ENCODE measurements around the gene TENT5C.
A peak's percentile ranks its signal among the peaks of the same experiment; 100 is the strongest.

Gene TENT5C

GRCh38 chr1:117655220-117655577, 49.4 kb downstream of the TENT5C start:
- no peak for DNase-seq (ENCODE audit: low spot score)
- no peak overlapping the region for H3K14ac ChIP-seq (ENCODE audit: low read length)
- H2BK5ac ChIP-seq (ENCODE audit: low read length) = no peak overlapping the region
- H2BK12ac ChIP-seq (ENCODE audit: low read length) = no peak overlapping the region
- H3K27ac ChIP-seq (replicated peaks; ENCODE audit: low read length) = no peak overlapping the region
- no peaks in the 10 kb centered on the region for H3K36me3 ChIP-seq (replicated peaks in 1 of 2; ENCODE audit: control insufficient read depth in 2 of 2, insufficient read depth in 2 of 2, low read length in 2 of 2)
- no peak overlapping the region for H3K9ac ChIP-seq (ENCODE audit: low read depth, low read length, poor library complexity)
- H3K79me1 ChIP-seq (ENCODE audit: low read depth, low read length) = no peaks in the 10 kb centered on the region
- H3K9me3 ChIP-seq (replicated peaks in 1 of 2; ENCODE audit: control insufficient read depth in 2 of 2, insufficient read depth in 1 of 2, low read depth in 1 of 2, low read length in 2 of 2) = no peaks in the 10 kb centered on the region
- no peak overlapping the region for H2AFZ ChIP-seq (ENCODE audit: low read length)
- peaks cover 0 to 7% (median 0%) of the 10 kb centered on the region in 3 experiments for H3K27me3 ChIP-seq (ENCODE audit: control insufficient read depth in 3 of 3, insufficient read depth in 3 of 3, low read depth in 1 of 3, low read length in 3 of 3)
- peak overlapping the region; percentile 7 for H3K18ac ChIP-seq (ENCODE audit: low read length)
- no peak overlapping the region for H3K4me3 ChIP-seq (ENCODE audit: low read length in 2 of 2)
- H3K4ac ChIP-seq (ENCODE audit: low read length) = no peak overlapping the region
- H2BK120ac ChIP-seq (ENCODE audit: low read depth, low read length) = no peak overlapping the region
- peaks cover 0 to 1% of the 10 kb centered on the region in 2 donors for H3K4me1 ChIP-seq (ENCODE audit: control insufficient read depth in 2 of 2, insufficient read depth in 1 of 2, low read depth in 1 of 2, low read length in 2 of 2)
- no CpG with 5 or more reads among the region's 12 CpGs for WGBS, 2 donors (ENCODE audit: extremely low coverage in 2 of 2, insufficient read length in 2 of 2, insufficient replicate concordance in 1 of 2)
- no peak overlapping the region for H3K23ac ChIP-seq (ENCODE audit: low read depth, low read length, poor library complexity)
- no peak overlapping the region for H4K8ac ChIP-seq (ENCODE audit: low read depth, low read length)
- H2AK5ac ChIP-seq (ENCODE audit: low read depth, low read length) = no peak overlapping the region
- H2BK15ac ChIP-seq (ENCODE audit: low read length) = no peak overlapping the region
- H4K91ac ChIP-seq (ENCODE audit: low read depth, low read length, poor library complexity) = no peak overlapping the region
- H3K4me2 ChIP-seq (ENCODE audit: insufficient read depth, low read length, poor library complexity, severe bottlenecking) = no peak overlapping the region

DNA sequence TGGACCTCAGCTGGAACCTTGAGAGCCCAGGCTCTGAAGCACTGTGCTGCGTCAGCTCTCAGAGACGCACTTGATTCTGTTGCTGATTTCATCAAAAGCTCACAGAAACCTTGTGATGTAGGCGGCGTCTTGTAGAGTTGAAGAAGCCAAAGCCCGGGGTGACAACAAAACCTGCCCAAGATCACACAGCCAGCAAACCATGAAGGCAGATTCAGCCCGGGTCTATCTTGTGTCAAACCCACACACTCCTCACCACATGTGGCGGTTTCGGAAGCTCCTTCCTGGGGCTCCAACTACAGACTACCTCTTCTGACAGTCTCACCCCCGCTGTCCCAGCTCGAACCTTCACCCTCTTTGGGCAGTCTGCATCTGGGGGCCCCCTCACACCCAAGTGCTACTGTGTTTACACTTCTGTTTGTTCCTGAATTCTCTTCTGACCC, 50.4 kb downstream of the TENT5C start:
- Histone ChIP-seq H3K23ac (ENCODE audit: low read depth, low read length, poor library complexity) (no peak overlapping the region), H3K4me2 (ENCODE audit: insufficient read depth, low read length, poor library complexity, severe bottlenecking) (no peak overlapping the region), H3K79me1 (ENCODE audit: low read depth, low read length) (no peaks in the 10 kb centered on the region), H3K9ac (ENCODE audit: low read depth, low read length, poor library complexity) (no peak overlapping the region), H2AFZ (ENCODE audit: low read length) (no peak overlapping the region), H3K18ac (ENCODE audit: low read length) (no peak overlapping the region), H4K91ac (ENCODE audit: low read depth, low read length, poor library complexity) (no peak overlapping the region), H2BK120ac (ENCODE audit: low read depth, low read length) (no peak overlapping the region), H2BK15ac (ENCODE audit: low read length) (no peak overlapping the region), H3K9me3 (replicated peaks in 1 of 2; ENCODE audit: control insufficient read depth in 2 of 2, insufficient read depth in 1 of 2, low read depth in 1 of 2, low read length in 2 of 2) (no peaks in the 10 kb centered on the region), H2AK5ac (ENCODE audit: low read depth, low read length) (no peak overlapping the region), H2BK5ac (ENCODE audit: low read length) (no peak overlapping the region), H3K36me3 (replicated peaks in 1 of 2; ENCODE audit: control insufficient read depth in 2 of 2, insufficient read depth in 2 of 2, low read length in 2 of 2) (no peaks in the 10 kb centered on the region), H3K4me3 (ENCODE audit: low read length in 2 of 2) (no peak overlapping the region), H2BK12ac (ENCODE audit: low read length) (no peak overlapping the region), H3K4me1 (ENCODE audit: control insufficient read depth in 2 of 2, insufficient read depth in 1 of 2, low read depth in 1 of 2, low read length in 2 of 2) (peaks cover 0 to 1% of the 10 kb centered on the region in 2 donors), H4K8ac (ENCODE audit: low read depth, low read length) (no peak overlapping the region), H3K27ac (replicated peaks; ENCODE audit: low read length) (no peak overlapping the region), H3K4ac (ENCODE audit: low read length) (no peak overlapping the region), H3K14ac (ENCODE audit: low read length) (no peak overlapping the region), H3K27me3 (ENCODE audit: control insufficient read depth in 3 of 3, insufficient read depth in 3 of 3, low read depth in 1 of 3, low read length in 3 of 3) (peaks cover 0 to 10% (median 0%) of the 10 kb centered on the region in 3 experiments)
- no peak for DNase-seq (ENCODE audit: low spot score)
- no CpG with 5 or more reads among the region's 10 CpGs for WGBS, 2 donors (ENCODE audit: extremely low coverage in 2 of 2, insufficient read length in 2 of 2, insufficient replicate concordance in 1 of 2)

DNA sequence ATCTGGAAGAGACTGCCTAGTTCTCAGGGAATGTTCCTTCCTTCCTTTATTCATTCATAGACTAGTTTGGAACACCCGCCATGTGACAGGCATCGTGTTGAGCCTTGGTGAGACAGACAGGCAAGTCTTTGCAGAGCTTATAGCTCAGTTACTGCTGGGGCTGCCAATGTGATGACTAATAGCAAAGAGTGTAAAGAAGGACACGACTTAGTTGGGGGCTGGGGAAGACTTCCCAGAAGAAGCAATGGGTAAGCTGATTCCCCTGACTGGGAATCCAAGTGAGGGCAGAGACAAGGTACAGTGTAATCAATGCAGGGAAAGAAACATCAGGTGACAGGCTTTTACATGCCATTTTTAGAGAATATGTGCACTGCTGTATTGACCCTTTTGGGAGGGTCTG, 51.2 kb downstream of the TENT5C start:
- Histone ChIP-seq H3K9me3 (replicated peaks in 1 of 2; ENCODE audit: control insufficient read depth in 2 of 2, insufficient read depth in 1 of 2, low read depth in 1 of 2, low read length in 2 of 2) (no peaks in the 10 kb centered on the region), H2BK15ac (ENCODE audit: low read length) (no peak overlapping the region), H2AK5ac (ENCODE audit: low read depth, low read length) (no peak overlapping the region), H4K91ac (ENCODE audit: low read depth, low read length, poor library complexity) (no peak overlapping the region), H3K4ac (ENCODE audit: low read length) (no peak overlapping the region), H3K4me2 (ENCODE audit: insufficient read depth, low read length, poor library complexity, severe bottlenecking) (no peak overlapping the region), H3K4me1 (ENCODE audit: control insufficient read depth in 2 of 2, insufficient read depth in 1 of 2, low read depth in 1 of 2, low read length in 2 of 2) (peaks cover 0 to 1% of the 10 kb centered on the region in 2 donors), H3K18ac (ENCODE audit: low read length) (no peak overlapping the region), H2AFZ (ENCODE audit: low read length) (no peak overlapping the region), H2BK12ac (ENCODE audit: low read length) (no peak overlapping the region), H3K79me1 (ENCODE audit: low read depth, low read length) (no peaks in the 10 kb centered on the region), H3K4me3 (ENCODE audit: low read length in 2 of 2) (no peak overlapping the region), H3K9ac (ENCODE audit: low read depth, low read length, poor library complexity) (no peak overlapping the region), H3K36me3 (replicated peaks in 1 of 2; ENCODE audit: control insufficient read depth in 2 of 2, insufficient read depth in 2 of 2, low read length in 2 of 2) (no peaks in the 10 kb centered on the region), H2BK5ac (ENCODE audit: low read length) (no peak overlapping the region), H4K8ac (ENCODE audit: low read depth, low read length) (no peak overlapping the region), H3K14ac (ENCODE audit: low read length) (no peak overlapping the region), H3K27ac (replicated peaks; ENCODE audit: low read length) (no peak overlapping the region), H3K27me3 (ENCODE audit: control insufficient read depth in 3 of 3, insufficient read depth in 3 of 3, low read depth in 1 of 3, low read length in 3 of 3) (peaks cover 0 to 10% (median 0%) of the 10 kb centered on the region in 3 experiments), H3K23ac (ENCODE audit: low read depth, low read length, poor library complexity) (no peak overlapping the region), H2BK120ac (ENCODE audit: low read depth, low read length) (no peak overlapping the region)
- WGBS, 2 donors (ENCODE audit: extremely low coverage in 2 of 2, insufficient read length in 2 of 2, insufficient replicate concordance in 1 of 2) = no CpG with 5 or more reads among the region's 3 CpGs
- DNase-seq (ENCODE audit: low spot score) = peak; percentile 5

DNA sequence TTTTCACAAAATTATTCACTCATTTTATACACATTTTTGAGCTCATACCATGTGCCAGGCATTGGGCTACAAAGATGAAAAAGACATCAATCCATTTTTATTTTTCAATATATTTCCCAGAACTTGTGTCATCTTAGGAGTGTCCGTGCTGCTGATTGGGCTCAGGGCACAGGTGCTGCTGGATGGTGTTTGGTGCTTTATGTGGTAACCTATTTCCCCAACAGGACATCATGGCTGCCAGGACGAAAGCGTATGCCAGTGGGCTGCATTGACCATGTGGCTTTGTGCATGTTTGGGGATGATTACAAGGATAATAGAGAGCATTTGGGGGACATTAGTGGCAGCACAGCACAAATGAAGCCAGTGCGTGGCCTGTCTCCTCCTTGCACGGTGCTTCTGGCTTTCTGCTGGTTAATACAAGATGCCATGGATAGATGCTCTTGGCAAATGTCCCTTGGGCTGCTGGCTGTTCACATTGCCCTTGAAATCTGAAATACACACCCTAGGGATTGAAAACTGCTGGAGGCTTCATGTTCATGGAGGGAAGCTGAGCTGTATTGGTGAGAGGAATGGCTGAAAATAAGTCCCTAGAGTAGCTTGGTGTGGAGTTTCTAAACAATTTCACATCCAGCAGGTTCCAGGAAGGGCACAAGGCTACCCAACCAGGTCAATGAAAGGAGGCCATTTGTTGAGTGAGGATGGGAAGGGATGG, 52.3 kb downstream of the TENT5C start:
- Histone ChIP-seq H4K91ac (ENCODE audit: low read depth, low read length, poor library complexity) (no peak overlapping the region), H3K4ac (ENCODE audit: low read length) (no peak overlapping the region), H2BK5ac (ENCODE audit: low read length) (no peak overlapping the region), H3K23ac (ENCODE audit: low read depth, low read length, poor library complexity) (no peak overlapping the region), H3K4me1 (ENCODE audit: control insufficient read depth in 2 of 2, insufficient read depth in 1 of 2, low read depth in 1 of 2, low read length in 2 of 2) (peaks cover 0 to 1% of the 10 kb centered on the region in 2 donors), H3K4me2 (ENCODE audit: insufficient read depth, low read length, poor library complexity, severe bottlenecking) (no peak overlapping the region), H3K9me3 (replicated peaks in 1 of 2; ENCODE audit: control insufficient read depth in 2 of 2, insufficient read depth in 1 of 2, low read depth in 1 of 2, low read length in 2 of 2) (no peaks in the 10 kb centered on the region), H2BK15ac (ENCODE audit: low read length) (no peak overlapping the region), H3K18ac (ENCODE audit: low read length) (no peak overlapping the region), H3K9ac (ENCODE audit: low read depth, low read length, poor library complexity) (no peak overlapping the region), H2BK120ac (ENCODE audit: low read depth, low read length) (no peak overlapping the region), H3K27me3 (ENCODE audit: control insufficient read depth in 3 of 3, insufficient read depth in 3 of 3, low read depth in 1 of 3, low read length in 3 of 3) (peaks cover 0 to 10% (median 0%) of the 10 kb centered on the region in 3 experiments), H4K8ac (ENCODE audit: low read depth, low read length) (no peak overlapping the region), H3K4me3 (ENCODE audit: low read length in 2 of 2) (no peak overlapping the region), H2AK5ac (ENCODE audit: low read depth, low read length) (no peak overlapping the region), H3K79me1 (ENCODE audit: low read depth, low read length) (no peaks in the 10 kb centered on the region), H3K14ac (ENCODE audit: low read length) (no peak overlapping the region), H3K27ac (replicated peaks; ENCODE audit: low read length) (no peak overlapping the region), H2BK12ac (ENCODE audit: low read length) (no peak overlapping the region), H2AFZ (ENCODE audit: low read length) (no peak overlapping the region), H3K36me3 (replicated peaks in 1 of 2; ENCODE audit: control insufficient read depth in 2 of 2, insufficient read depth in 2 of 2, low read length in 2 of 2) (no peaks in the 10 kb centered on the region)
- WGBS, 2 donors (ENCODE audit: extremely low coverage in 2 of 2, insufficient read length in 2 of 2, insufficient replicate concordance in 1 of 2) = no CpG with 5 or more reads among the region's 5 CpGs
- DNase-seq (ENCODE audit: low spot score) = no peak

All from neuronal stem cell (in vitro differentiated cells).